Hepatocyte (in vitro differentiated cells): ENCODE measurements around the gene RSL1D1. TPM values are rescaled to one million over a fixed set of nuclear protein-coding genes. Genes with fewer than 3 reads are reported as not detected.

Experiments used
- DNase-seq: peaks from one replicate; pipeline ENCODE4 v3.0.0-alpha.2; 2016; ENCODE audit warnings: low spot score
- H2AFZ ChIP-seq: fragments of 200-600 bp; sonication (generic); 2 replicates; pipeline ENCODE4 v1.6.0; 2016; ENCODE audit warnings: antibody characterized with exemption, mild to moderate bottlenecking
- H3K27ac ChIP-seq: fragments of 200-600 bp; sonication (generic); 2 replicates; pipeline ENCODE4 v1.5.1; 2016; ENCODE audit warnings: mild to moderate bottlenecking
- H3K27me3 ChIP-seq: fragments of 200-600 bp; sonication (generic); 2 replicates; pipeline ENCODE4 v1.6.1; 2016
- H3K36me3 ChIP-seq: fragments of 200-600 bp; sonication (generic); replicated peaks from 2 replicates; pipeline ENCODE4 v1.5.1; 2016; ENCODE audit warnings: low read depth; ENCODE audit not compliant: insufficient read depth
- H3K4me1 ChIP-seq: fragments of 200-600 bp; sonication (generic); 2 replicates; pipeline ENCODE4 v1.5.1; 2016; ENCODE audit warnings: mild to moderate bottlenecking, moderate library complexity; ENCODE audit not compliant: insufficient read depth
- H3K4me2 ChIP-seq: fragments of 200-600 bp; sonication (generic); 2 replicates; pipeline ENCODE4 v1.6.0; 2016
- H3K4me3 ChIP-seq: fragments of 200-600 bp; sonication (generic); 2 replicates; pipeline ENCODE4 v1.5.1; 2016; ENCODE audit warnings: mild to moderate bottlenecking
- H3K79me2 ChIP-seq: fragments of 200-600 bp; sonication (generic); 2 replicates; pipeline ENCODE4 v1.6.0; 2017; ENCODE audit warnings: mild to moderate bottlenecking
- H3K9me2 ChIP-seq: fragments of 200-600 bp; sonication (generic); replicated peaks from 2 replicates; pipeline ENCODE4 v1.6.0; 2017; ENCODE audit warnings: mild to moderate bottlenecking; ENCODE audit not compliant: insufficient read depth
- H3K9me3 ChIP-seq: fragments of 200-600 bp; sonication (generic); 2 replicates; pipeline ENCODE4 v1.5.1; 2016; ENCODE audit warnings: low read depth, mild to moderate bottlenecking
- H4K20me1 ChIP-seq: fragments of 200-600 bp; sonication (generic); 2 replicates; pipeline ENCODE4 v1.6.0; 2016; ENCODE audit warnings: mild to moderate bottlenecking; ENCODE audit not compliant: insufficient read depth, poor library complexity, severe bottlenecking
- CTCF ChIP-seq: fragments of 200-600 bp; sonication (generic); IDR thresholded peaks from 2 replicates; pipeline ENCODE4 v1.5.1; 2016; ENCODE audit warnings: antibody characterized with exemption, mild to moderate bottlenecking; ENCODE audit not compliant: poor library complexity
- EZH2 ChIP-seq: fragments of 200-600 bp; sonication (generic); IDR thresholded peaks from 2 replicates; pipeline ENCODE4 v1.6.1; 2016; ENCODE audit warnings: antibody characterized with exemption, mild to moderate bottlenecking, borderline replicate concordance
- EZH2phosphoT487 ChIP-seq: fragments of 200-600 bp; sonication (generic); IDR thresholded peaks from one replicate; pipeline ENCODE4 v1.6.1; 2018; ENCODE audit warnings: antibody characterized with exemption, mild to moderate bottlenecking, low read depth, moderate library complexity; ENCODE audit not compliant: unreplicated experiment, severe bottlenecking
- WGBS: methylation state at CpG from one replicate; pipeline ENCODE4 v1.1.6; 2016; ENCODE audit warnings: low lambda C conversion rate; ENCODE audit errors: missing lambda C conversion rate; 5-methylcytosine and 5-hydroxymethylcytosine counted together
- polyA plus RNA-seq: library from polyadenylated mRNA; unstranded; fragments of >200 nt; fragmentation: Nextera tagmentation; extraction: Ambion mirVana; gene quantifications from 2 replicates; pipeline ENCODE4 v1.2.1, GENCODE V29; 2016
- total RNA-seq: library from RNA; depleted of rRNA; stranded (reverse); fragments of >200 nt; gene quantifications from 2 replicates; pipeline ENCODE4 v1.2.3, GENCODE V29; 2014

Gene RSL1D1
- total and polyA plus RNA-seq, 2 experiments from 2014 or later, result 138 TPM

GRCh38 chr16:11857161-11857560 lies 5.8 kb upstream of the RSL1D1 start:
- Histone ChIP-seq H3K79me2 (peaks cover 87% of the 10 kb centered on the region), H2AFZ (no peak overlapping the region), H3K27me3 (no peaks in the 10 kb centered on the region), H3K4me2 (no peak overlapping the region), H3K36me3 (no peaks in the 10 kb centered on the region), H4K20me1 (peaks cover 6% of the 10 kb centered on the region), H3K9me2 (no peaks in the 10 kb centered on the region), H3K27ac (no peak overlapping the region), H3K9me3 (no peaks in the 10 kb centered on the region), H3K4me1 (peaks cover 7% of the 10 kb centered on the region), H3K4me3 (no peak overlapping the region)
- TF ChIP-seq EZH2phosphoT487 (no peak), EZH2 (no peak), CTCF (no peak)
- 57% methylated on average over 4 of the region's 4 CpGs for whole genome bisulfite sequencing
- DNase-seq, result no peak

- peak overlapping the region; percentile 97 for H3K4me2 ChIP-seq
- H3K36me3 ChIP-seq, result no peaks in the 10 kb centered on the region
- WGBS, result 60% methylated on average over 33 of the region's 33 CpGs
- TF ChIP-seq EZH2, result no peak
- TF ChIP-seq EZH2phosphoT487, result no peak
- TF ChIP-seq CTCF, result no peak
- no peaks in the 10 kb centered on the region for H3K9me3 ChIP-seq
- H2AFZ ChIP-seq, result peak overlapping the region; percentile 85
- peaks cover 87% of the 10 kb centered on the region for H3K79me2 ChIP-seq
- H3K27ac ChIP-seq, result peak overlapping the region; percentile 85
- H3K4me1 ChIP-seq, result peaks cover 19% of the 10 kb centered on the region
- peak overlapping the region; percentile 46 for H3K4me3 ChIP-seq
- DNase-seq, result peak; percentile 56
- no peaks in the 10 kb centered on the region for H3K9me2 ChIP-seq
- H3K27me3 ChIP-seq, result no peaks in the 10 kb centered on the region
- H4K20me1 ChIP-seq, result peaks cover 8% of the 10 kb centered on the region
Measured at GRCh38 chr16:11852092-11852809, 909 bp upstream of the RSL1D1 start.

- H3K9me3 ChIP-seq, result no peaks in the 10 kb centered on the region
- DNase-seq, result no peak
- no peaks in the 10 kb centered on the region for H3K9me2 ChIP-seq
- H2AFZ ChIP-seq, result no peak overlapping the region
- H3K27ac ChIP-seq, result no peak overlapping the region
- no peaks in the 10 kb centered on the region for H3K36me3 ChIP-seq
- peaks cover 76% of the 10 kb centered on the region for H3K79me2 ChIP-seq
- no peak for TF ChIP-seq EZH2phosphoT487
- no peak for TF ChIP-seq CTCF
- TF ChIP-seq EZH2, result no peak
- H4K20me1 ChIP-seq, result peaks cover 8% of the 10 kb centered on the region
- WGBS, result 85% methylated on average over 3 of the region's 3 CpGs
- no peaks in the 10 kb centered on the region for H3K27me3 ChIP-seq
- no peak overlapping the region for H3K4me2 ChIP-seq
- H3K4me1 ChIP-seq, result peaks cover 19% of the 10 kb centered on the region
- H3K4me3 ChIP-seq, result no peak overlapping the region
Measured at GRCh38 chr16:11848842-11849241, 2.5 kb downstream of the RSL1D1 start.
